ENCODE results near the gene MT4.

Gene MT4

GRCh38 chr16:56564793-56565477 lies at the start of gene MT4:
MT4 (plus strand) TSS chr16:56565073; CDS start chr16:56565129, 56 bp downstream.
- TF ChIP-seq CTCF (conservative IDR thresholded peaks at IDR 0.05): no peak
- TF ChIP-seq ZFX (IDR thresholded peaks at IDR 0.05): no peak
- no peak within 1 kb of the TSS for H3K27ac ChIP-seq

- TF ChIP-seq ZFX (IDR thresholded peaks at IDR 0.05): no peak
- TF ChIP-seq CTCF (conservative IDR thresholded peaks at IDR 0.05): no peak
- H3K27ac ChIP-seq: no peak overlapping the region
These were observed 49.2 kb upstream of the MT4 start for GRCh38 chr16:56515665-56516064.

GRCh38 chr16:56517206-56517605 lies 47.7 kb upstream of the MT4 start:
- no peak overlapping the region for H3K27ac ChIP-seq
- TF ChIP-seq CTCF (conservative IDR thresholded peaks at IDR 0.05): no peak
- no peak for TF ChIP-seq ZFX (IDR thresholded peaks at IDR 0.05)

- TF ChIP-seq ZFX (IDR thresholded peaks at IDR 0.05) (no peak), CTCF (conservative IDR thresholded peaks at IDR 0.05) (no peak)
- no peak overlapping the region for H3K27ac ChIP-seq
These were observed 46.4 kb upstream of the MT4 start for GRCh38 chr16:56518425-56518824.

- TF ChIP-seq CTCF (conservative IDR thresholded peaks at IDR 0.05) (no peak; the same call in 1 of the 2 replicates), ZFX (IDR thresholded peaks at IDR 0.05) (peak; percentile 24; the same call in 1 of the 2 replicates)
- H3K27ac ChIP-seq: peak within 1 kb of the TSS; percentile 80
These were observed 45.2 kb upstream of the MT4 start, which contains the start of gene BBS2 for GRCh38 chr16:56519459-56520250. BBS2 (minus strand) TSS chr16:56520024; CDS start chr16:56519862, 162 bp downstream.

GRCh38 chr16:56520251-56520577 lies 44.7 kb upstream of the MT4 start:
- peak overlapping the region; percentile 80 for H3K27ac ChIP-seq
- TF ChIP-seq CTCF (conservative IDR thresholded peaks at IDR 0.05): no peak
- no peak for TF ChIP-seq ZFX (IDR thresholded peaks at IDR 0.05)

GRCh38 chr16:56525236-56525635 lies 39.6 kb upstream of the MT4 start:
- TF ChIP-seq ZFX (IDR thresholded peaks at IDR 0.05): no peak
- no peak for TF ChIP-seq CTCF (conservative IDR thresholded peaks at IDR 0.05)
- H3K27ac ChIP-seq: no peak overlapping the region
